HG02763 (cell line): ENCODE results near the gene RARRES2.
A peak's percentile ranks its signal among the peaks of the same experiment; 100 is the strongest.

Experiments used
- ATAC-seq: cut with Tn5 transposase; IDR thresholded peaks from one replicate; pipeline ENCODE4 v1.9.1; 2021; ENCODE audit warnings: mild to moderate bottlenecking, moderate library complexity; ENCODE audit not compliant: unreplicated experiment

The RARRES2 gene

DNA sequence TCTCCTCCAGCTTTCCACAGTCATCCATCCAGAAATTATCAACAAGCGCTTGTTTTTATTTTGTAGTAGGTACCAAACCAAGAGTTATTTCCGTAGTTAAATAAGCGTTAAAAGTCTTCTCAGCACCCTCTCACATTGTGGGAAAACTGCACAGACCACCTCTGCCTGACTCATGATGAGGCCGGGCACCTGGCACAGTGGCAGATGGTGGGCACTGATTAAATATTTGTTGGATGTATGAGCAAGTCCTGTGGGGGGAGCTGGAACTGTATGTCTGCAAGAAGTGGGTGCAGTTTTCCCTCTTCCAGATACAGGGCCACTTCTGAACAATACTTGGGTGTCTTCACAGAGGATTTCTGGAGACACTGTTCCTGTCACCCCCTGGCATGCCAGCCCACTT, 21.9 kb upstream of the RARRES2 start:
- ATAC-seq, result no peak

GRCh38 chr7:150361807-150362621, 20.6 kb upstream of the RARRES2 start:
- ATAC-seq, result no peak

- ATAC-seq, result no peak
Measured at GRCh38 chr7:150361402-150361801, 20.0 kb upstream of the RARRES2 start.

DNA sequence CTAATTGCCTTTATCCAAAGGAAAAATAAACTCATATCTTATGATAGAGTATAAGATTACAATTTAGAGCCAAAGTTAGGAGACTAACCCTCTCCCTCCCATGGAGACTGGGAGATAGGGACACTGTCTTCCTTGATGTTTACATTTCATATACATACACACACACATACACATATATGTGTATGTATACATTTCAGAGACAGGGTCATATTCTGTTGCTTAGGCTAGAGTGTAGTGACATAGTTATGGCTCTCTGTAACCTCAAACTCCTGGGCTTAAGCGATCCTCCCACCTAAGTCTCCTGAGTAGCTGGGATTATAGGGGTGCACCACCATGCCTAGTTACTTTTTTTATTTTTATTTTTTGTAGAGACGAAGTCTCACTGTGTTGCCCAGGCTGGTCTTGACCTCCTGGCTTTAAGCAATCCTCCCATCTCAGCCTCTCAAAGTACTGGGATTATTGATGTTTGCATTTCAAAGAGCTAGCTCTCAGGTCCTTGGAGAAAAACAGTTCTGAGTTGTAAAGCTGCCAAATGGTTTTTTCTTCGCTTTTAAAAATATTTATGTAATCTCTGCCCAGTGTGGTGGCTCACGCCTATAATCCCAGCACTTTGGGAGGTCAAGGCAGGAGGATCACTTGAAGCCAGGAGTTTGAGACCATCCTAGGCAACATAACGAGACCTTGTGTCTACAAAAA, 19.1 kb upstream of the RARRES2 start:
- no peak for ATAC-seq

- no peak for ATAC-seq
Measured at GRCh38 chr7:150359622-150360362, 18.4 kb upstream of the RARRES2 start.

DNA sequence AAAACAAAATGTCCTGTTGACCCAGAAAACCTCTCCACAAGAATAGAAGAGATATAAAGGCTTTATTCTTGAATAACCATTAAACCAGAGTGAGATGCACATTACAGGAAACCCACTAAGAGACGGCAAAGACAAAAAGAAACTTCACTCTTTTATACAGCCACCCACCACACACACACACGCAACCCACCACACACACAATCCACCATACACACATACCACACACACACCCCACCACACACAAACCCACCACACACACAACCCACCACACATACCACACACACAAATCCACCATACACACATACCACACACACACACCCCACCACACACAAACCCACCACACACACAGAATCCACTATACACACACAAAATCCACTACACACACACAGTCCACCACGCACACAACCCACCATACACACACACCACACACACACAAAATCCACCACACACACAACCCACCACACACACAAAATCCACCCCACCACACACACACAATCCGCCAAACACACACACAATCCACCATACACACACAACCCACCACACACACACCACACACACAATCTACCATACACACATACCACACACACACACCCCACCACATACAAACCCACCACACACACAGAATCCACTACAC, 17.7 kb upstream of the RARRES2 start:
- ATAC-seq, result no peak

- ATAC-seq, result no peak
Measured at GRCh38 chr7:150358433-150358832, 17.0 kb upstream of the RARRES2 start.

- no peak for ATAC-seq
Measured at GRCh38 chr7:150357771-150358427, 16.5 kb upstream of the RARRES2 start.

GRCh38 chr7:150357270-150357669, 15.8 kb upstream of the RARRES2 start:
- ATAC-seq, result peak; percentile 58

DNA sequence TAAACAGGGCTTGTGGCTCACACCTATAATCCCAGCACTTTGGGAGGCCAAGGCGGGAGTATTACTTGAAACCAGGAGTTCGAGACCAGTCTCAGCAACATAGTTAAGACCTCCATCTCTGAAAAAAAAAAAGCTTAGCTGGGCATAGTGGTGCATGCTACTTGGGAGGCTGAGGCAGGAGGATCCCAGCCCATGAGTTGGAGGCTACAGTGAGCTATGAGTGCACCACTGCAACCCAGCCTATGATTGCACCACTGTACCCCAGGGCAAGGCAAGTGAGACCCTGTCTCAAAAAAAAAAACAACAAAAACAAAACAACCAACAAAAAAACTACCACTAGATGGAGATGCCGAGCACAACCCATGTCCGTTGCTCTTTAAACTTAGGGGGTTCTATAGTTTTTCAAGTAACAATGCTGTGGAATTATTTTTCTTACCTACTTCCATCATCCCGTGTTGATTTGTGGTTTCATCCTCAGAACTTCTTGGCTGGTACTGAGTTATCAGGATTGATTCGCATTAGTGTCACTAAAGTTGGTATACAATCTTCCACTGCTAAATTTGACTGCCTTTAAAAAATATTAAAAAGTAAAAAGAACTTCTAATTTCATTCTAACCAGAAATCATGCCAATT, 15.0 kb upstream of the RARRES2 start:
- ATAC-seq, result no peak

DNA sequence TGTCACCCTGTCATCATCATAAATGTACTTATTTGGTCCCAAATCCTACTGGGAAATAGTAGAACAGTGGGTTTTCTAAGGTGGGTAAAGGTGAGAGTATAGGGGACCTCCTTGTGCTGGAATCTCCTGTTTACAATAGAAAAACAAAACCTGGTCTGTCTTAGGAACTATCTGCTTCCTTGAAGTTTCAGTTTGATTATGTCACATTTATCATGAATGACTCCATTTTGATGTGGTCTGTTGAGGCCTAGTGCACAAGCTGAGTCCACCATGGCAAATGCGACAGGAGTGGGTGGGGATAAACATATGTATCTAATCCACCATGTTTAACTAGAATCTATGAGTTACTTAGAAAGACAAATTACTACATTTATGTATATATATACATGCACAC, 14.2 kb upstream of the RARRES2 start:
- no peak for ATAC-seq

- no peak for ATAC-seq
Measured at GRCh38 chr7:150351587-150352194, 10.3 kb upstream of the RARRES2 start.

DNA sequence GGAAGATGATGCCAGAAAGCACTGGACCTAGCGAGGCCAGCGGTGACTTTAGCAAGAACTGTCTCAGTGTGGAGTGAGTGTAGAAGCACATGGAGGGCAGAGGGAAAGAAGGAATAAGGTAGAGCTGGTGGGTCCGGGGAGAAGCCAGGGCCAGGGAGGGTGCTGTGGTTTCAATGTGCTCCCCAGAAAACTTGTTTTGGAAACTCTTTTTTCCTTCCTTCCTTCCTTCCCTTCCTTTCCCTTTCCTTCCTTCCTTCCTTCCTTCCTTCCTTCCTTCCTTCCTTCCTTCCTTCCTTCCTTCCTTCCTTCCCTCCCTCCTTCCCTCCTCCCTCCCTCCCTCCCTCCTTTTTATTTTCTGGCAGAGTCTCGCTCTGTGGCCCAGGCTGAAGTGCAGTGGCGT, 5.5 kb upstream of the RARRES2 start:
- ATAC-seq, result no peak

DNA sequence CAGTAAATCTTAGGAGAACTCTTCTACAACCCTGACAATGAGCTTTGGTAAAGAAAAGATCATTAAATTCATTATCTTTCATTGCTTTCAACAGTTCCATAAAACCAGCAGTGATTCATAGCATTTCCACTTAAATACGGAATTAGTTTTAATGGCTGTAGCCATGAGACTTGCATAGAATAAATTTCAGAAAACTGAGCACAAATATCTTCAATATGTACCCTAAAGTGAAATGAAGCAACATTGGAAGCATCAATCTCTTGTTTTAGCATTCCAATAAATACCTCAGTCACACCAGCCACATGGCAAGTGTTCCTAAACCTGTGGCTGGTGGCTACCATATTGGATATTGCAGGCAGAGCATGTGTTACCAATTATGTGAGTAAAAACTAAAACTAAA, 3.6 kb upstream of the RARRES2 start:
- ATAC-seq, result no peak

GRCh38 chr7:150344299-150344698, 2.9 kb upstream of the RARRES2 start:
- no peak for ATAC-seq

GRCh38 chr7:150343225-150343624, 1.8 kb upstream of the RARRES2 start:
- no peak for ATAC-seq

- no peak for ATAC-seq
Measured at GRCh38 chr7:150342121-150342408, 636 bp upstream of the RARRES2 start.

GRCh38 chr7:150340875-150341262, 560 bp downstream of the RARRES2 start:
- no peak for ATAC-seq

- no peak for ATAC-seq
Measured at GRCh38 chr7:150340024-150340749, 1.2 kb downstream of the RARRES2 start.
